GM18858 (cell line): ENCODE results near the gene KMT2D.

ENCODE experiments used
- ATAC-seq: cut with Tn5 transposase; IDR thresholded peaks from one replicate; pipeline ENCODE4 v1.9.1; 2021; ENCODE audit not compliant: unreplicated experiment

Gene KMT2D

GRCh38 chr12:49020441-49020840 lies 40.2 kb downstream of the KMT2D start:
- ATAC-seq, result no peak

- ATAC-seq, result no peak
Observed at GRCh38 chr12:49019443-49020324, 40.9 kb downstream of the KMT2D start.

GRCh38 chr12:49019120-49019430 lies 41.5 kb downstream of the KMT2D start:
- ATAC-seq, result no peak

GRCh38 chr12:49018261-49019119 lies 42.1 kb downstream of the KMT2D start, which contains the start of gene PRKAG1:
Gene PRKAG1 (minus strand): TSS chr12:49018776. CDS start chr12:49018740, 36 bp downstream.
- ATAC-seq, result peak; percentile 72

- no peak for ATAC-seq
Observed at GRCh38 chr12:49017891-49018260, 42.7 kb downstream of the KMT2D start.

- no peak for ATAC-seq
Observed at GRCh38 chr12:49015196-49015595, 45.4 kb downstream of the KMT2D start.

- no peak for ATAC-seq
Observed at GRCh38 chr12:49014547-49014946, 46.0 kb downstream of the KMT2D start.

- ATAC-seq, result no peak
Observed at GRCh38 chr12:49013428-49013827, 47.2 kb downstream of the KMT2D start.

- no peak for ATAC-seq
Observed at GRCh38 chr12:49012739-49013138, 47.9 kb downstream of the KMT2D start.
